Effector memory CD4-positive, alpha-beta T cell (primary cell): ENCODE data around the gene TMEM132C.

Experiments
- DNase-seq, 3 donors: peaks; one replicate each; pipeline ENCODE4 v3.0.0-alpha.2; 2020
- H3K27ac ChIP-seq: 2 replicates; pipeline ENCODE4 v1.7.0; 2013; ENCODE audit warnings: mild to moderate bottlenecking, low read length, moderate library complexity; ENCODE audit not compliant: insufficient read depth, poor library complexity, severe bottlenecking
- H3K27me3 ChIP-seq: replicated peaks from 2 replicates; pipeline ENCODE4 v1.7.0; 2013; ENCODE audit warnings: mild to moderate bottlenecking, low read length; ENCODE audit not compliant: insufficient read depth, control insufficient read depth, poor library complexity, severe bottlenecking
- H3K36me3 ChIP-seq: 2 replicates; pipeline ENCODE4 v1.7.0; 2013; ENCODE audit warnings: mild to moderate bottlenecking, low read length, moderate library complexity; ENCODE audit not compliant: control insufficient read depth, insufficient read depth
- H3K4me1 ChIP-seq: 2 replicates; pipeline ENCODE4 v1.7.0; 2013; ENCODE audit warnings: low read length, mild to moderate bottlenecking; ENCODE audit not compliant: control insufficient read depth, insufficient read depth, poor library complexity, severe bottlenecking
- H3K4me3 ChIP-seq: 2 replicates; pipeline ENCODE4 v1.7.0; 2013; ENCODE audit warnings: low read length, low read depth, mild to moderate bottlenecking; ENCODE audit not compliant: insufficient read depth, poor library complexity, severe bottlenecking
- H3K9me3 ChIP-seq: 2 replicates; pipeline ENCODE4 v1.7.0; 2013; ENCODE audit warnings: mild to moderate bottlenecking, low read length, moderate library complexity; ENCODE audit not compliant: control insufficient read depth

The TMEM132C gene

DNA sequence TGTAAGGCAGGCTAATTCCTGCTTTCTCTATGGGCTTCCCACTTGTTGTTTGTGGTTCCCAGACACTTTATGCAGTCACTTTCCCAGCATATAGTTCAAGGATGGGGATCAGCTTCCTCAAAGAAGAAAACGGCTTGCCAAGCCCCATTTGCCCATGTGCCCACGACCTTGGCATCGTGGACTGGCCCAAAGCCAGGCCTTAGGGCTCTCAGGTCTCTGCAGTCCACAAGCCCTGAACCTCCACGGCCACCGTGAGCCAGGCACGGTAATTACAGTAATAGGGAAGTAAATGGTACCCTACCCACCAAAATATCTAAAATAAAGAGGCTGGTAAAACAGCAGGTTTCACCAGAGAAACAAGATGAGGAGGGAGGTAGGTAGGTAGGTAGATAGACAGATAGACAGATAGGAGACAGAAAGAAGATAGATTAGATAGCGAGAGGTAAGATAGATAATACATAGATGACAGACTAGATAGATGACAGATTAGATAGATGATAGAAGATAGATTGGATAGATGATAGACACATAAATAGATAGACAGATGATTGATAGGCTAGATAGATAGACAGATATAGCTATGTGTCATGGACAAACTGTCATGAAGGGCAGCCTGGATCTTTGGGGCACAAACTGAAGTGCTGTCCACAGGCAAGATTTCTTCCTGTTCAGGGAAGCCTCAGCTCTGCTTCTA is 393.7 kb downstream of the TMEM132C start:
- H3K4me1 ChIP-seq, result no peaks in the 10 kb centered on the region
- H3K4me3 ChIP-seq, result no peak overlapping the region
- H3K36me3 ChIP-seq, result no peaks in the 10 kb centered on the region
- H3K27me3 ChIP-seq, result no peaks in the 10 kb centered on the region
- no peak for DNase-seq
- H3K9me3 ChIP-seq, result no peaks in the 10 kb centered on the region
- H3K27ac ChIP-seq, result no peak overlapping the region

DNA sequence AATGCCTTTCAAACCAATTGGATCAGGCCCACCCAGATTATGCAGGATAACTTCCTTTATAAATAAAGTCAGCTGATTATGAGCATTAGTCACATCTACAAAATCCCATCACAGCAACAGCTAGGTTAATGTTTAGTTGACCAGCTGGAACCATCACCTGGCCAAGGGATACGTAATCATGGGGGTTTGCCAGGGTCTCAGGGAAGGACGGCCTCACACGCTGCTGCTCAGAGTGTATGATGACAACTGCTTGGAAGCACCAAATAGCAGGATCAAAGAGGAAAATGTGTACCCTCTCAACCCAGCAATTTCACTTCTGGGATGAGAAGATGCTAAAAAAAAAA is 394.2 kb downstream of the TMEM132C start:
- H3K9me3 ChIP-seq, result no peaks in the 10 kb centered on the region
- H3K4me1 ChIP-seq, result no peaks in the 10 kb centered on the region
- DNase-seq, result no peak
- H3K36me3 ChIP-seq, result no peaks in the 10 kb centered on the region
- no peak overlapping the region for H3K4me3 ChIP-seq
- H3K27me3 ChIP-seq, result no peaks in the 10 kb centered on the region
- H3K27ac ChIP-seq, result no peak overlapping the region

DNA sequence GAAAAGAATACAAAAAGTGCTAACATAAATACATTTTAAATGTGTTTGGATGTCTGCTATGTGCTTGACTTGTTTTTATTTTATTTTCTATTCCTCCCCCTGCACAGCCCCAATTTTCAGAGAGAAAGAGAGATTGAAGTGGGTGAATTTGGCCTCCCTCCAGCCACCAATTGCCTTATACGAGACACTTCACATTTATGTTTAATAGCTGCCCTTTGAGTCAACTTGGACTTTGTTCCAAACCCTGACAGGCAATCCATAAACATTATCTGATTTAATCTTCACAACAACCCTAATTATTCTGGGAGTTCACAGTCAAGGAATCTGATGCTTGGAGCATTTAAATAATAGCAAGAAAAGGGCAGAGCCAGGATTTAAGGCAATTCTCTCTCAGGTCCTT is 395.1 kb downstream of the TMEM132C start:
- Histone ChIP-seq H3K9me3 (no peaks in the 10 kb centered on the region), H3K27ac (no peak overlapping the region), H3K4me1 (no peaks in the 10 kb centered on the region), H3K27me3 (no peaks in the 10 kb centered on the region), H3K4me3 (no peak overlapping the region), H3K36me3 (no peaks in the 10 kb centered on the region)
- no peak for DNase-seq

DNA sequence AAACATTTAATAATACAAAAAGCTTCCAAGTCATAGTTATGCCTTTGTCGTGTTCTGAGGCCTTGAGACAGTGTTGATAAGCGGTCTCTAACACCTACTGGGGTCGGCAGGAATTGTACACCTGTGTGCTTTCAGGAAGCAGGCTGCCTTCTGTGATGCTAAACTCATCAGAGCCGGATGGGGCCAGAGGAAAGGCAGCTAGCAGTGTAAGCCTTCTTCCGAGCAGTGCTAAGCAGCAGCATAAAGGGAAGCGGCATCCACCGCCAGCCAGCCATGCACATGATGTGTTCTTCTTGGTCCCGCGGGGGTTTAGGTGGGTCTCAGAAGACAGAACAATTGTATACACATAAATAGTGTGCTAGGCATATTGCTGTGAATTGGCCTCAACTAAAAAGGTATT is 397.5 kb downstream of the TMEM132C start:
- H3K27me3 ChIP-seq, result no peaks in the 10 kb centered on the region
- H3K27ac ChIP-seq, result no peak overlapping the region
- H3K4me1 ChIP-seq, result no peaks in the 10 kb centered on the region
- no peak overlapping the region for H3K4me3 ChIP-seq
- DNase-seq, result no peak
- H3K9me3 ChIP-seq, result no peaks in the 10 kb centered on the region
- no peaks in the 10 kb centered on the region for H3K36me3 ChIP-seq

DNA sequence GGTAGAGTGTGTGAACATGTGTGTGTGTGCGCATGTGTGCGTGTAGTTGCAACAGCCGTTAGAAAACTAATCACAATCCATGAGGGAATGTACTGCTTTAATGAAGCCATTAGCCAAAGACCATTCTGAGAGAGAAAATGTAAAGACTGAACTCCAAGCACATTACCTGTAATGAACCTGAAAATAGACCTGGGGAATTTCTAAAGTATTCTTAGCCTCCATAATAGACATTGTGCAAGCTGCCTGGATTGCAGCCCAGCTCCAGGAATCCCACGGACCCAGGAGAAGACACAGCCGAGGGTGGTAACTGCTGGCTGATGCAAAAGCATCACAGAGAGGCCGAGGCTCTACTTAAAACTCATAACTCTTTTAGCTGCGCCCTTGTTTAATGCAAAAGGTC is 400.2 kb downstream of the TMEM132C start:
- no peaks in the 10 kb centered on the region for H3K4me1 ChIP-seq
- H3K27me3 ChIP-seq, result no peaks in the 10 kb centered on the region
- H3K27ac ChIP-seq, result no peak overlapping the region
- H3K4me3 ChIP-seq, result no peak overlapping the region
- DNase-seq, result no peak
- no peaks in the 10 kb centered on the region for H3K36me3 ChIP-seq
- no peaks in the 10 kb centered on the region for H3K9me3 ChIP-seq

DNA sequence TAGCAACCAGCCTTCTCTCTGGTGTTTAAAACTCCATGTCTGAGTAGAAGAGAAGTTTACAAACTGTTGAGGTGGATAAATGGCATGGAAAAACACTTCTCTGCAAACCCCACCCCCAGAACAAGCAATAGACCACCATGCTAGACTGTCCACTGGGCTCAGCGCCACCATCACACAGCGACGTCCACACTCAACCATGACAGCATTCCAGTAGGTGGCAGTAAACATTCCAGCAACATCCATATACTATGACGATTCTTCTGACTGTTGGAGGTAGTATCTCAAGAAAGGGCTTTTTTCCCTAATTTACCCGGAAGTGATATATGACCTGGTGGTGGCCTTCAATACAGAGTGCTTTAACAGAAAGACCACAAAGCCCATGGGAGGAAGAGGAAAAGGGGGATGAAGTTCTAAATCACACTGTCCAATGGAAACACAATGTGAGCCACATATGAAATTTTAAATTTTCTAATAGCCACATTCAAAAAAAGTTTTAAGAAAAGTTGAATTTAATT is 404.6 kb downstream of the TMEM132C start:
- H3K4me1 ChIP-seq, result no peaks in the 10 kb centered on the region
- no peak overlapping the region for H3K4me3 ChIP-seq
- no peak for DNase-seq
- H3K27me3 ChIP-seq, result no peaks in the 10 kb centered on the region
- H3K27ac ChIP-seq, result no peak overlapping the region
- H3K36me3 ChIP-seq, result no peaks in the 10 kb centered on the region
- H3K9me3 ChIP-seq, result no peaks in the 10 kb centered on the region

DNA sequence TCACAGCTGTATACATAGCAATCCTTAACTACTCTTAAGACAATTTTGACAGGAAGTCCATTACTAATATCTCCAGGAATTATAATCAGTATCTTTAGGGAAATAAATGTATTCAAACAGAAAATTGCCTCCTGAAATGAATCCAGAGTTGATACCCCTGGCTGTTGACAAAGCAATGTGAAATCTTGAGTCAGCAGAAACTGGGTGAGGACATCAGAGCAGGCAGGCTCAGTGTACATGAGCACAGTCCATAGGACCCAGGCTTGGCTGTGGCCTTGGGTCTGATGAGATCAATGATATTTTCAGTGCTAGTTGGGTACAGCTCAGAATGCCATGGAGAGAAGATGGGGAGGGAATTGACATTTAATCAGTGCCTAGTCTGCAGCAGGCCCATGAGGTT is 405.5 kb downstream of the TMEM132C start:
- H3K4me1 ChIP-seq, result no peaks in the 10 kb centered on the region
- no peak overlapping the region for H3K4me3 ChIP-seq
- no peaks in the 10 kb centered on the region for H3K9me3 ChIP-seq
- no peaks in the 10 kb centered on the region for H3K36me3 ChIP-seq
- H3K27me3 ChIP-seq, result no peaks in the 10 kb centered on the region
- DNase-seq, result no peak
- no peak overlapping the region for H3K27ac ChIP-seq

DNA sequence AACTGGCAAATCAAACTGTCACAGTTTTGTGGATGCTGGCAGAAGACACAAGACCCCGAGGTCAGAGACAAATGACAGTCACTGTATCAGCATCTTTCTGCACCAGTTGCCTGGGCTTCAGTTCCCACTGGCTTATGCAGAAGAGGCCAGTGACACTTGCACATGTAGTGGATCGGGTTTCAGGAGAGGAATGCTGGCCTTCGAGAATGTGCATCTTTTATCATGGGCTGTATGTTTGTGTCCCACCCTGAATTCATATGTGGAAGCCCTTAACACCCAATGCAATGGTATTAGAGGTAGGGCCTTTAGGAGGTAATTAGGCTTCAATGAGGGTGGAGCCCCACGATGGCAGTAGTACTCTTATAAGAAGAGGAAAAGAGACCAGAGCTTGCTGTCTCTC is 405.9 kb downstream of the TMEM132C start:
- Histone ChIP-seq H3K36me3 (no peaks in the 10 kb centered on the region), H3K9me3 (no peaks in the 10 kb centered on the region), H3K4me3 (no peak overlapping the region), H3K27me3 (no peaks in the 10 kb centered on the region), H3K4me1 (no peaks in the 10 kb centered on the region), H3K27ac (no peak overlapping the region)
- DNase-seq, result no peak

DNA sequence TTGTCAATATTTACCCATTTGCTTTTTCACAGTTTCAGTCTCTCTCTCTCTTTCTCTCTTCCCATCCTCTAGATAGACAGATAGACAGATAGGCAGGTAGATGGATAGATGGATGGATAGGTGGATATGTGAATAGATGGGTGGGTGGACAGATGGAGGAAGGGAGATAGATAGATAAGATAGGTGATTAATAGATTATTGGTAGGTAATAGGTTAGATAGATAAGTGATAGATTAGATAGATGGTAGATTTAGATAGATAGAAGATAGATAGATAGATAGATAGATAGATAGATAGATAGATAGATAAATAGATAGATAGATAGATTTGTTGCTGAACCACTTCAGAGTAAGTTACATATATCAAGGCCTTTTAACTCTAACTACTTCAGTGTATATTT is 408.6 kb downstream of the TMEM132C start:
- no peak for DNase-seq
- Histone ChIP-seq H3K4me3 (no peak overlapping the region), H3K9me3 (no peaks in the 10 kb centered on the region), H3K27me3 (no peaks in the 10 kb centered on the region), H3K4me1 (no peaks in the 10 kb centered on the region), H3K27ac (no peak overlapping the region), H3K36me3 (no peaks in the 10 kb centered on the region)

DNA sequence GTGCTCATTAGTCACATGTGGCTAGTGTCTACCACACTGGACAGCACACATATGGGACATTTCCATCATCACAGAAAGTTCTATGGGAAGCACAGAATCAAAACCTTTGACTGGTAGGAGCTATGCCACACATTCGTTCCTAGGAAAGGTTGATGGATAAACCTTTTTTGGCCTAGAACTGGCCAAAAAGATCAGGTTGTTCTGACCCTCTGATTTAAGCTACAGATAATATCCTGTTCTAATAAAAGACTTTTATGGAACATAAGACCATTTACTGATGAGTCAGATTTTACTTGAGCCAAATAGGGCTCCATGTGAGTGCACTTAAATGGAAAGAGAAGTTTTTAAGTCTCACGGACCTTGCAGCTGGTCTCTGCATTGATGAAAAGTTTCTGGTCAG is 413.6 kb downstream of the TMEM132C start:
- no peak for DNase-seq
- H3K27me3 ChIP-seq, result no peaks in the 10 kb centered on the region
- H3K4me1 ChIP-seq, result no peaks in the 10 kb centered on the region
- H3K27ac ChIP-seq, result no peak overlapping the region
- H3K4me3 ChIP-seq, result no peak overlapping the region
- no peaks in the 10 kb centered on the region for H3K36me3 ChIP-seq
- no peaks in the 10 kb centered on the region for H3K9me3 ChIP-seq
